Endodermal cell (in vitro differentiated cells): ENCODE results near the gene DPF3. TPM values are rescaled to one million over a fixed set of nuclear protein-coding genes. Genes with fewer than 3 reads are reported as not detected.

Experiments
- DNase-seq: peaks from one replicate; pipeline ENCODE4 v3.0.0-alpha.2; 2017
- H3K27ac ChIP-seq: 2 replicates; pipeline ENCODE4 v1.5.1; 2013; ENCODE audit warnings: mild to moderate bottlenecking, low read depth, low read length, moderate library complexity
- H3K27me3 ChIP-seq: 2 replicates; pipeline ENCODE4 v1.6.1; 2013; ENCODE audit warnings: mild to moderate bottlenecking, low read length, moderate library complexity; ENCODE audit not compliant: insufficient read depth, control insufficient read depth, poor library complexity, severe bottlenecking
- H3K36me3 ChIP-seq: 2 replicates; pipeline ENCODE4 v1.7.0; 2013; ENCODE audit warnings: mild to moderate bottlenecking, low read length, moderate library complexity; ENCODE audit not compliant: control insufficient read depth, insufficient read depth
- H3K4me1 ChIP-seq: one replicate; pipeline ENCODE4 v1.7.0; 2013; ENCODE audit warnings: low read length; ENCODE audit not compliant: control insufficient read depth, insufficient read depth
- H3K4me3 ChIP-seq: 2 replicates; pipeline ENCODE4 v1.5.1; 2013; ENCODE audit warnings: mild to moderate bottlenecking, low read length, moderate library complexity
- H3K9ac ChIP-seq: 2 replicates; pipeline ENCODE4 v1.6.1; 2013; ENCODE audit warnings: mild to moderate bottlenecking, low read length, moderate library complexity; ENCODE audit not compliant: poor library complexity, severe bottlenecking; ENCODE audit errors: extremely low read depth
- H3K9me3 ChIP-seq: 2 replicates; pipeline ENCODE4 v1.6.1; 2013; ENCODE audit warnings: mild to moderate bottlenecking, low read length, moderate library complexity; ENCODE audit not compliant: control insufficient read depth
- H3K27ac Mint-ChIP-seq: 2 replicates; pipeline ENCODE4 v1.8.0; 2020; ENCODE audit warnings: mixed read lengths
- H3K27me3 Mint-ChIP-seq: 2 replicates; pipeline ENCODE4 v1.8.0; 2021; ENCODE audit warnings: mild to moderate bottlenecking, mixed read lengths; ENCODE audit not compliant: insufficient read depth
- H3K36me3 Mint-ChIP-seq: 2 replicates; pipeline ENCODE4 v1.8.0; 2020; ENCODE audit warnings: low read depth, mixed read lengths
- H3K4me1 Mint-ChIP-seq: 2 replicates; pipeline ENCODE4 v1.8.0; 2020; ENCODE audit warnings: mixed read lengths
- H3K4me3 Mint-ChIP-seq: 2 replicates; pipeline ENCODE4 v1.8.0; 2020; ENCODE audit warnings: mild to moderate bottlenecking, moderate library complexity, mixed read lengths
- H3K9me3 Mint-ChIP-seq: 2 replicates; pipeline ENCODE4 v1.8.0; 2020; ENCODE audit warnings: mild to moderate bottlenecking, mixed read lengths
- WGBS, 2 experiments: methylation state at CpG; one replicate each; pipeline versions ENCODE4 v1.1.5 to v1.1.7; 2013; ENCODE audit warnings: missing lambda C conversion rate in 2 of 2, mixed read lengths in 1 of 2; ENCODE audit not compliant: insufficient coverage in 1 of 2, insufficient read length in 1 of 2; 5-methylcytosine and 5-hydroxymethylcytosine counted together
- total RNA-seq, 2 donors: library from RNA; stranded (reverse); fragmentation: NEBNext Ultra II Directional in 1 of 2; extraction: Animal tissue kit (Norgen Biotek cat#: 25700) in 1 of 2; gene quantifications; 2 replicates in 1 of 2; 3 replicates in 1 of 2; pipeline ENCODE4 v1.2.1, GENCODE V29; 2021
- TF ChIP-seq, protein P1 (sequence below): fragments of 200-600 bp; sonication (generic); conservative IDR thresholded peaks from 2 replicates; pipeline ENCODE4 v1.5.0; 2021; ENCODE audit warnings: antibody characterized with exemption, mild to moderate bottlenecking

The DPF3 gene
- total RNA-seq, 2 donors from 2014 or later: not detected

DNA sequence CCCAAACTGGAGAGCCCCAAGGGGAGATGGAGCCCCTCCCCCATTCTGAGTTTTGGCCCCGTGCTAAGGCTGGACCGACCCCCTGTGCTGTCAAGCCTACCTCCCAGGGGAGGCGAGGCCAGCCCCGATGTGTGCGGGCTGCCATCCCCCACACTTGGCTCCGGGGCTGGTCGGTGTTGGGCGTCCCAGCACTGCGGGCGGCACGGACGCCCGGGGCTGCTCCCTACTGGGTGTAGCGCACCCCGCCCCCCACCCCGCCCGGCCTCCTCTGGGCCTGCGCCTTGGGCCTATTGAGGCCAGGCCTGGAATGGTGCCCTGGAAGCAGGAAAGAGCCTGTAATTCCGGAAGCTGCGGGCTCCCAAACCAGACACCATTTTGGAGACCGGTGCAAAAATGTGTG is 35.0 kb upstream of the DPF3 start:
- Histone ChIP-seq H3K4me3 (no peak overlapping the region), H3K4me1 (no peaks in the 10 kb centered on the region), H3K27me3 (no peaks in the 10 kb centered on the region), H3K9me3 (no peaks in the 10 kb centered on the region), H3K36me3 (peaks cover 4% of the 10 kb centered on the region), H3K9ac (no peak overlapping the region), H3K27ac (no peak overlapping the region)
- Mint-ChIP-seq H3K9me3 (no peaks in the 10 kb centered on the region), H3K4me3 (no peak overlapping the region), H3K27me3 (peaks cover 20% of the 10 kb centered on the region), H3K27ac (no peak overlapping the region), H3K36me3 (peaks cover 11% of the 10 kb centered on the region), H3K4me1 (peaks cover 2% of the 10 kb centered on the region)
- TF ChIP-seq, protein P1, sequence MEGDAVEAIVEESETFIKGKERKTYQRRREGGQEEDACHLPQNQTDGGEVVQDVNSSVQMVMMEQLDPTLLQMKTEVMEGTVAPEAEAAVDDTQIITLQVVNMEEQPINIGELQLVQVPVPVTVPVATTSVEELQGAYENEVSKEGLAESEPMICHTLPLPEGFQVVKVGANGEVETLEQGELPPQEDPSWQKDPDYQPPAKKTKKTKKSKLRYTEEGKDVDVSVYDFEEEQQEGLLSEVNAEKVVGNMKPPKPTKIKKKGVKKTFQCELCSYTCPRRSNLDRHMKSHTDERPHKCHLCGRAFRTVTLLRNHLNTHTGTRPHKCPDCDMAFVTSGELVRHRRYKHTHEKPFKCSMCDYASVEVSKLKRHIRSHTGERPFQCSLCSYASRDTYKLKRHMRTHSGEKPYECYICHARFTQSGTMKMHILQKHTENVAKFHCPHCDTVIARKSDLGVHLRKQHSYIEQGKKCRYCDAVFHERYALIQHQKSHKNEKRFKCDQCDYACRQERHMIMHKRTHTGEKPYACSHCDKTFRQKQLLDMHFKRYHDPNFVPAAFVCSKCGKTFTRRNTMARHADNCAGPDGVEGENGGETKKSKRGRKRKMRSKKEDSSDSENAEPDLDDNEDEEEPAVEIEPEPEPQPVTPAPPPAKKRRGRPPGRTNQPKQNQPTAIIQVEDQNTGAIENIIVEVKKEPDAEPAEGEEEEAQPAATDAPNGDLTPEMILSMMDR: no peak
- peak; percentile 45 for DNase-seq
- WGBS, 2 experiments: 92 to 94% methylated on average over 8 to 21 of the region's 21 CpGs

DNA sequence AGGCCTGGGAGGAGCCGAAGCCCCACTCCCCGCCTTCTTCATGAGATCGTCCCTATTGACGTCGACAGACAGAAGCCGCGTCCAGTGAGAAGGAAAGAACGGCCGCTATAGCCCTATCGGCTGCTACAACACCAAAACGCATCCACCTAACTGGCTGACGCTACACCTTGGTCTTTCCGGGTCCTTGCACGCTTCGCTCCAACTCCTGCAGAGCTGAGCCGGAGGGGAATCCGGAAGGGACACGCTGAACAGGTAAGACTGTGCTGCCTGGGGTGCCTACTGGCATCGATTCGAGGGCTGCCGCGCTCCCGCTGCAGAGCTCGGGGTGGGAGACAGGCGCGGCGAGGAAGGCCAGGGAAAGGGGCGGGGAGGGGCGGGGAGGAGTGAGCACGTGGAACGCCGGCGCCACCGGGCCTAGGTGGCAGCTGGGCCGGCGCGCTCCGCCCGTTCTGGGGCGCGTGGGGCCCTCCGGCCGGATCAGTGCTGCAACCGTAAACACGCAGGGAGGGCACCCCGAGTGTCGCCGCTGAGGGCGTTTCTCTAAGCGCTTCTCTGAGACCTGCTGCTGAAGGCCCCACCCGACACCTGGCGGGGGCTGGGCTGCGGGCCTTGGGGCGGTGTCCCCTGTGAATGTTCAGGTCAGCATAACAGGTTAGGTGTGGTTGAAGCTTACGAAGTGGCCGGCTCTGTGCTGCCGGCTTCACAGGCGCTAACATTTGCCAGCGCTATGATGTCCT is 32.6 kb upstream of the DPF3 start, which contains the start of gene DCAF4:
Gene DCAF4 (plus strand): TSS at position 173 of the 737 bp plus-strand sequence. CDS start 11,515 bp downstream, outside the sequence.
- DNase-seq: peak; percentile 99
- Mint-ChIP-seq H3K27me3 (peaks cover 22% of the 10 kb centered on the region), H3K27ac (peak within 1 kb of the TSS; percentile 94), H3K4me3 (peak within 1 kb of the TSS; percentile 79), H3K4me1 (peaks cover 2% of the 10 kb centered on the region), H3K9me3 (no peaks in the 10 kb centered on the region), H3K36me3 (peaks cover 11% of the 10 kb centered on the region)
- H3K27ac ChIP-seq: no peak within 1 kb of the TSS
- peaks cover 4% of the 10 kb centered on the region for H3K36me3 ChIP-seq
- WGBS, 2 experiments: 0% methylated on average over 13 to 59 of the region's 59 CpGs
- TF ChIP-seq, protein P1: no peak
- no peaks in the 10 kb centered on the region for H3K9me3 ChIP-seq
- H3K4me1 ChIP-seq: no peaks in the 10 kb centered on the region
- H3K27me3 ChIP-seq: no peaks in the 10 kb centered on the region
- peak within 1 kb of the TSS; percentile 68 for H3K9ac ChIP-seq
- H3K4me3 ChIP-seq: peak within 1 kb of the TSS; percentile 93

DNA sequence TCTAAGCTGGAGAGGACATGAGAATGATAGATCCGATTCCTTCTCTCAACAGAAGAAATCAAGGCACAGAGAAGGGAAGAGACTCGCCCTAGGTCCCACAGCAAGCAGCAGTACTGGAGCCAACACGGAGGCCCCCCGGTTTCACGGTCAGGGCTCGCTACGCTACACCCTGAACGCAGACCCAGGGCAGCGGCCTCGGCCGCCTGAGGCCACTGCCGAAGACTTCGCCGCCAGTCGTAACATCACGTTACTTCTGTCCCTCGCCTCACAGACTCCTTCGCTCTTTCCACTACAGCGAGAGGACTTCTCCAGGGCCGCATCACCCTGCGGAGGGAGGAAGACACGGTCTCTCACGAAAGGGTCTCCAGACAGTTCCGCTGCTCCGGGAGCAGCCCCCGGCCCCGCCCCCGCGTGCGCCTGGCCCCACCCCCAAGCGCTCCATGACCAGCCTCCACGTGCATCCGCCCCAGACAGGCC is 32.0 kb upstream of the DPF3 start:
- Mint-ChIP-seq H3K36me3 (peaks cover 11% of the 10 kb centered on the region), H3K27me3 (peaks cover 22% of the 10 kb centered on the region), H3K4me1 (peaks cover 2% of the 10 kb centered on the region), H3K9me3 (no peaks in the 10 kb centered on the region), H3K27ac (peak overlapping the region; percentile 70), H3K4me3 (peak overlapping the region; percentile 79)
- Histone ChIP-seq H3K4me3 (peak overlapping the region; percentile 93), H3K27me3 (no peaks in the 10 kb centered on the region), H3K9me3 (no peaks in the 10 kb centered on the region), H3K36me3 (peaks cover 4% of the 10 kb centered on the region), H3K4me1 (no peaks in the 10 kb centered on the region), H3K9ac (no peak overlapping the region), H3K27ac (no peak overlapping the region)
- 19 to 41% methylated on average over 12 to 33 of the region's 33 CpGs for WGBS, 2 experiments
- no peak for DNase-seq
- TF ChIP-seq, protein P1: no peak
